Colonic mucosa (tissue), 4 donors: ENCODE results near the gene SART3. TPM values are rescaled to one million over a fixed set of nuclear protein-coding genes. Genes with fewer than 3 reads are reported as not detected.
A peak's percentile ranks its signal among the peaks of the same experiment; 100 is the strongest.

Experiments used
- DNase-seq: peaks from one replicate; pipeline ENCODE4 v3.0.0-alpha.2; 2020
- H3K27ac ChIP-seq: fragments of 200-600 bp; one replicate; pipeline ENCODE4 v1.8.0; 2021
- H3K27me3 ChIP-seq: fragments of 200-600 bp; one replicate; pipeline ENCODE4 v1.8.0; 2021
- H3K36me3 ChIP-seq: fragments of 200-600 bp; one replicate; pipeline ENCODE4 v1.8.0; 2021
- H3K4me1 ChIP-seq: fragments of 200-600 bp; one replicate; pipeline ENCODE4 v1.8.0; 2021; ENCODE audit warnings: mild to moderate bottlenecking
- H3K4me3 ChIP-seq: fragments of 200-600 bp; one replicate; pipeline ENCODE4 v1.8.0; 2021
- H3K9ac ChIP-seq, 2 donors: one replicate each; pipeline ENCODE4 v1.7.0; 2013; ENCODE audit warnings: control low read depth in 2 of 2, low read depth in 2 of 2, low read length in 2 of 2
- H3K9me3 ChIP-seq: fragments of 200-600 bp; one replicate; pipeline ENCODE4 v1.8.0; 2021
- intact Hi-C: fragments of 100-400 bp; cut with DNase I; formaldehyde crosslinking; loops from one replicate; pipeline ENCODE4 v1.14.1; 2022
- total RNA-seq, 2 donors: library from RNA; stranded (reverse); fragmentation: NEBNext Ultra II Directional in 1 of 2; extraction: Animal tissue kit (Norgen Biotek cat#: 25700) in 1 of 2; gene quantifications; one replicate each; pipeline ENCODE4 v1.2.1, GENCODE V29; 2021
- TF ChIP-seq, protein P1 (sequence below): fragments of 200-600 bp; IDR thresholded peaks from one replicate; pipeline ENCODE4 v1.8.0; 2022; ENCODE audit warnings: antibody characterized with exemption, mild to moderate bottlenecking
- donor health status: healthy.
- donor health status: DM: no; HTN: no; CAD: no.
- donor health status: DM: no; HTN: no; CAD: no.

SART3 gene
- total RNA-seq, 2 donors from 2014 or later, result 41.1 to 64.9 TPM

DNA sequence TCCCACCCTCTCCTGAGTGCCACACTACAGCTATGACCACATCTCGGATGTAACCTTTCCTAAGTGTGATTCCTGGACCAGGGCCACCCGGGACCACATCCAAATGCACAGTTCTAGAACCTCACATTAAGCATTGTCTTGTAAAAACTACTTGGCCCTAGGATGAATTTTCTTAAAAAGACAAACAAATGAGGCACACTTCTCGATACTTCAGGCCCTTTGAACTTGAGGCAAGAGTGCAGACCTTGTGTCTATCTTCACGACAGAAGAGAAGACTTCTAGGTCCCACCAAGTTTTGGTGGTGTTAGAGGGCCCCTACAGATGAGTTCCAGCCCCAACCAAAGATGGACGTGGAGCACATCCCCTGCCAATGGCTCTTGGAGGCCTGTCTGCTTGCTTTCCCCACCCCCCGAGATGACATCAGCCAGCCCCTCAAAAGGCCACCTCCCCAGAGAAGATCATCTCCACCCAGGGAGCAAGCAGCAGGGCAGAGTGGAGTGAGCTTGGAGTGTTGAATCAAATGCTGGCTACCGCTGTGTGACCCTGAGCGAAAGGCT is 10.7 kb upstream of the SART3 start:
- Histone ChIP-seq H3K27ac (no peak overlapping the region), H3K36me3 (no peaks in the 10 kb centered on the region), H3K9ac (no peak overlapping the region), H3K4me3 (no peak overlapping the region), H3K27me3 (no peaks in the 10 kb centered on the region), H3K9me3 (no peaks in the 10 kb centered on the region), H3K4me1 (no peaks in the 10 kb centered on the region)
- TF ChIP-seq, protein P1, sequence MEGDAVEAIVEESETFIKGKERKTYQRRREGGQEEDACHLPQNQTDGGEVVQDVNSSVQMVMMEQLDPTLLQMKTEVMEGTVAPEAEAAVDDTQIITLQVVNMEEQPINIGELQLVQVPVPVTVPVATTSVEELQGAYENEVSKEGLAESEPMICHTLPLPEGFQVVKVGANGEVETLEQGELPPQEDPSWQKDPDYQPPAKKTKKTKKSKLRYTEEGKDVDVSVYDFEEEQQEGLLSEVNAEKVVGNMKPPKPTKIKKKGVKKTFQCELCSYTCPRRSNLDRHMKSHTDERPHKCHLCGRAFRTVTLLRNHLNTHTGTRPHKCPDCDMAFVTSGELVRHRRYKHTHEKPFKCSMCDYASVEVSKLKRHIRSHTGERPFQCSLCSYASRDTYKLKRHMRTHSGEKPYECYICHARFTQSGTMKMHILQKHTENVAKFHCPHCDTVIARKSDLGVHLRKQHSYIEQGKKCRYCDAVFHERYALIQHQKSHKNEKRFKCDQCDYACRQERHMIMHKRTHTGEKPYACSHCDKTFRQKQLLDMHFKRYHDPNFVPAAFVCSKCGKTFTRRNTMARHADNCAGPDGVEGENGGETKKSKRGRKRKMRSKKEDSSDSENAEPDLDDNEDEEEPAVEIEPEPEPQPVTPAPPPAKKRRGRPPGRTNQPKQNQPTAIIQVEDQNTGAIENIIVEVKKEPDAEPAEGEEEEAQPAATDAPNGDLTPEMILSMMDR, result no peak
- DNase-seq, result peak; percentile 17
- intact Hi-C loops, result no loop called here

DNA sequence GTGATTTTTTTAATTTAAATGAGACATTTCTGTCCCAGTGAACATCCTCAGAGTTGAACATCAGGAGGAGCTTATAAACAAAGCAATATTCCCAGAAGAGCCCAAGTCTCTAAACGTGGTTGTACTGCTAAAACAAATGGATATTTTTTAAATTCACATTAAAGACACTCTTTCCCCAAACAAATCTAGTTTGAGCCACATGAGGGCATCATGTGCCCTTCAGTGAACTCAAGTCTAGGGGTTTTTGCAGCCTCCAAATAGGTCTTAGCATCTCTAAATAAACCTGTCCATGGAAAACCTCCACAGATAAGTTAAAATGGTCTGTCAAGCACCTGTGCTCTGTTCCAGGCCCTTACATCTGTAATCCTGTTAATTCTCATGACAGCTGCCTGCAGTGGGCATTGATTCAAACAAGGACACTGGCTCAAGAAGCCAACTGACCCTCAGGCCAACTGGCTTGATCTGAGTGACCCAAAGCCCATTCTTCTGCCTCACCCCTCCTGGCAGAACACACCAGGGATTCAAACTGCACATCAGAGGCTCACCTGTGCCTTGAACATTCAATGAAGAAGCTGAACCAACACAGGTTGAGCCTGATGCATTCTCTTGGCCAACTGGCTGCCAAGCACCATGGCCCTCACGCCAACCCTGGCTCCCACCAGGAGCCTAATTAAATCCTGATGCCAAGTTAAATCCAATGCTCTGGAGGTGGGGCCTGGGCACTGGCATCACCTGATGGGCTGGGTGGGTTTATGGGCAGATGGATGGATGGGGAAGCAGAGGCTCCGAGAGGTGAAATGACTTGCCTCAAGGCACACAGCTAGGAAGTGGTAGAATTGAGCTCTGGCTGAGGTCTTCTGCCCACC is 10.0 kb upstream of the SART3 start:
- Histone ChIP-seq H3K4me3 (no peak overlapping the region), H3K9ac (no peak overlapping the region), H3K36me3 (peaks cover 4% of the 10 kb centered on the region), H3K27me3 (no peaks in the 10 kb centered on the region), H3K4me1 (peaks cover 1% of the 10 kb centered on the region), H3K27ac (no peak overlapping the region), H3K9me3 (no peaks in the 10 kb centered on the region)
- DNase-seq, result peak; percentile 16
- TF ChIP-seq, protein P1, result no peak
- intact Hi-C loops, result no loop called here

DNA sequence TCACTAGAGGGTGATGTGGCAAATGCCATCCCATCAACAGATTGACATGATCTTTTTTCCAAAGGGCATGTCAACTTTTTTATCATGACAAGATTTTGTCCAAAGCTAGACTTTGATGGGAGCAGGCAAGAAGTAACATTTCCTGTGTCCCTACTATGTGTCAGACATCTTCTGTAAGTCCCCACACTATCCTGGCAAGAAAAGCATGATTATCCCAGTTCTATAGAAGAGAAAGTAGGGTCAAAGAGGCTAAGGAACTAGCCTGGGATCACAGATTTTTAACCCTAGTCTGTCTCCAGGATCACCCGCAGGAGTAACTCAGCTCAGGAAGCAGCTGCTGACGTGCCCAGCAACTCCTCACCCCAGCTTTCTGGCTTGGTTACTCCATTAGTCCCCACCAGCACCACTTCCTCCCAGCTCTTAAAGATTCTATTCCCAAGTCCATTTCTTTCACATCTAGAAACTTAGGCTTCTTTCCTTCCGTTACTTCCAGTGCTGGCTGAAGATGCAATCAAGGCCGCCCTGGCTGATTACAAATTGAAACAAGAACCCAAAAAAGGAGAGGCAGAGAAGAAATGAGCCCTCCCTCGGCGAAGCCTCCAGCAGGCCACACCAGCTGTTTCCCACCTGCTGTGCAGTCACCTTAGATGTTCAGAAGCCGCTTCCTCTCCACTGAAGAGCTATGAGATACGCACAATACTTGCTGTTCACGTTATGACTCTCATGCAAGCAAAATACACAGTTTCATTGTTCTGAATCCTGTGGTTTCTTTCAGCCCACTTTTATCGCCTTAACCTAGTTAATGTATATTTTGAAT is 7.6 kb upstream of the SART3 start:
- H3K9ac ChIP-seq, result no peak overlapping the region
- H3K4me3 ChIP-seq, result no peak overlapping the region
- DNase-seq, result peak; percentile 17
- H3K27ac ChIP-seq, result peak overlapping the region; percentile 62
- H3K4me1 ChIP-seq, result peaks cover 4% of the 10 kb centered on the region
- H3K9me3 ChIP-seq, result no peaks in the 10 kb centered on the region
- H3K36me3 ChIP-seq, result peaks cover 4% of the 10 kb centered on the region
- intact Hi-C loops, result loop anchor here (10.0 kb wide), 2 partner anchors 236 to 386 kb away; no protein-coding TSS in a partner anchor
- H3K27me3 ChIP-seq, result no peaks in the 10 kb centered on the region
- TF ChIP-seq, protein P1, result no peak

DNA sequence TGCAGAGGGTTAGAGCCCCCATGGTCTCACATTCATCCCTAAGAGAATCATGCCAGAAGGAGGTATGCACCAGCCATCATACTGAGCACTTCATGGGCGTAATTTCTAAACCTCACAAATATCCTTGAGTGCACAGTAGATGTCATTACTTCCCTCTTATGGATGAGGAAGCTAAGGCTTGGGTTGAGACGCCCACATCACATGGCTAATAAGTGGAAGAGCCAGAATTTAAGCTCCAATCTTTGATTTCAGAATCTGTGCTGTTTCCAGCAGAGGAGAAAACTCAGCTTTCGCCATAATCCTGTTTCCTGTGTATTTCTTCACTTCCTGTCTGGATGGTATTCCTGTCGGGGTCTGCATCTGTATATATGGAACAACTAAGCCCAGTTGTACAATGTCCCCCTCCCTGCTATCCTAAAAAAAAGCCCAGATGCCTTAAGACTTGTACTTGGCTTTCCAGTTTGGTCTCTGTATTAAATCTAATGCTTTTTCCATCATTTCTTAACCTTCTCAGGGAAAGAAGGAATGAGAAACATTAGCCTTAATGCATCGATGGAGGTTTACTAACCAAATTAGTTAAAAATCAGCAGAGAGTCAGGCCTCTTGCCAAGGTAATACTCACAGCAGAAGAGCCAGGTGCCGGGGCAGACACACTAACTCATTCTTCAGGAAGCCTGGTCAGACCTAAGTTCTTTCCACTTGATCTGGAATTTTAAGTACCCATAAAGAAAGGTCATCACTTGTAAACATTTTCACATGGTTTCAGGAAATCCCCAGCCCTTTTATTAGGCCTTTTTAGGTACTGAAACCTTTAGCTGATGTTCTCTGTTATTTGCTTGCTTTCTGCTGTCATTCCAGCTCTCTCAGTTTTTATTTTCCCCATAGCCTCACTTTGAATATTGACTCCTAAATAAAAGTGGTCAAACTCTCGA is 6.7 kb upstream of the SART3 start:
- intact Hi-C loops, result loop anchor here (10.0 kb wide), 2 partner anchors 237 to 387 kb away; no protein-coding TSS in a partner anchor
- TF ChIP-seq, protein P1, result no peak

More for the DNA sequence above, 6.7 kb upstream of the SART3 start:
- H3K27ac ChIP-seq, result peak overlapping the region; percentile 62
- H3K4me3 ChIP-seq, result no peak overlapping the region
- H3K36me3 ChIP-seq, result peaks cover 4% of the 10 kb centered on the region
- DNase-seq, result peak; percentile 18
- H3K9ac ChIP-seq, result no peak overlapping the region
- H3K9me3 ChIP-seq, result no peaks in the 10 kb centered on the region
- peaks cover 4% of the 10 kb centered on the region for H3K4me1 ChIP-seq
- no peaks in the 10 kb centered on the region for H3K27me3 ChIP-seq
